ENCODE measurements around the gene SPRY4. TPM values are rescaled to one million over a fixed set of nuclear protein-coding genes. Genes with fewer than 3 reads are reported as not detected.

The SPRY4 gene
- total and polyA plus RNA-seq, 12 donors = 5.0 to 13.7 (median 9.5) TPM

DNA sequence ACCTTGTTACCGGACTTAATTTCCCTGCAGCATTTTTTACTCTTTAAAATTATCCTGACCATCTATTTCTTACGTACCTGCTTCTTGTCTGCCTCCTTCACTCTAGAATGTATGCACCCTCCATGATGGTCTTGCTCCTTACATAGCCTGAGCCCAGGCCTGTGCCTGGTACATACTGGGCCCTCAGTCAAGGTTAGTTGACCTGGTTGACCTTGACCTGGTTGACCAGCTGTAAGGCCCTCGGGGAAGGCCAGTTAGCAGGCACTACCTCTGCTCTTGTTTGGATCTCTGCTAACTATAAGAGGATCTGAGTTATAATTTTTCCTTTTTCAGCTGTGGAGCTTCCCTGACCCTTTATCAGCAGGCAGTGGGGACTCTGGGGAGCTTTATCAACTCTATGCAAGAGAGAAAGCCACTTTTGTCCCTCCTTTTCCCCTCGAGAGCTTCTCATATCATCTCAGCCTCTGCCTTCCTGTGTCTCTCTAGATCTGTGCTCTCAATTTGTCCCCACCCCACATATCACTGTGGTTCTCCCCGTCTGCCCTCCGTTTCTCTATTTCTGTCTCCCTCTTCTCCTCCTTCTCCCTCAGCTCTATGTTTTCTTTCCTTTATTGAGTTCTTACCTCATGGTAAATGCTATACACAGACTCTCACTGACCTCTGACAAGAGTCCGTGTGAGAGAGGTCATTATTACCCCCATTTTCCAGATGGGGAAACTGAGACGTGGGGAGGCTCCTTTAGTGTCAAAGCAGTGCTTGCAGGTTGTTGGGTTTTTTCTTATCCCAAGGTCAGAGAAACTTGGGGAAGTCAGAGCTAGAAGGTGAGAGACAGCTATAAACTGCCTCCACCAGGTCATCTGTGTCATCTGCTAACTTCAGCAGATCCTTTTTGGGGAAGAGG lies 28.6 kb downstream of the SPRY4 start:
- no peak for DNase-seq
- no peaks in the 10 kb centered on the region for H3K9me3 ChIP-seq
- H3K36me3 ChIP-seq = no peaks in the 10 kb centered on the region
- peaks cover 5 to 56% (median 33%) of the 10 kb centered on the region in 9 donors for H3K4me1 ChIP-seq
- TF ChIP-seq, protein P1, sequence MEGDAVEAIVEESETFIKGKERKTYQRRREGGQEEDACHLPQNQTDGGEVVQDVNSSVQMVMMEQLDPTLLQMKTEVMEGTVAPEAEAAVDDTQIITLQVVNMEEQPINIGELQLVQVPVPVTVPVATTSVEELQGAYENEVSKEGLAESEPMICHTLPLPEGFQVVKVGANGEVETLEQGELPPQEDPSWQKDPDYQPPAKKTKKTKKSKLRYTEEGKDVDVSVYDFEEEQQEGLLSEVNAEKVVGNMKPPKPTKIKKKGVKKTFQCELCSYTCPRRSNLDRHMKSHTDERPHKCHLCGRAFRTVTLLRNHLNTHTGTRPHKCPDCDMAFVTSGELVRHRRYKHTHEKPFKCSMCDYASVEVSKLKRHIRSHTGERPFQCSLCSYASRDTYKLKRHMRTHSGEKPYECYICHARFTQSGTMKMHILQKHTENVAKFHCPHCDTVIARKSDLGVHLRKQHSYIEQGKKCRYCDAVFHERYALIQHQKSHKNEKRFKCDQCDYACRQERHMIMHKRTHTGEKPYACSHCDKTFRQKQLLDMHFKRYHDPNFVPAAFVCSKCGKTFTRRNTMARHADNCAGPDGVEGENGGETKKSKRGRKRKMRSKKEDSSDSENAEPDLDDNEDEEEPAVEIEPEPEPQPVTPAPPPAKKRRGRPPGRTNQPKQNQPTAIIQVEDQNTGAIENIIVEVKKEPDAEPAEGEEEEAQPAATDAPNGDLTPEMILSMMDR (IDR thresholded peaks at IDR 0.05) = no peak
- ATAC-seq = no peak
- H3K27ac ChIP-seq = peak overlapping the region; percentile 8 to 76 (median 56)
- no peaks in the 10 kb centered on the region for H3K27me3 ChIP-seq
- intact Hi-C loops (cut with DNase I) = loop anchor here in 1 of 10 donors (10.0 kb wide), 1 partner anchor 399 kb away; no protein-coding TSS in a partner anchor
- 65 to 70% methylated on average over 8 of the region's 8 CpGs for WGBS, 2 donors
- H3K4me3 ChIP-seq = peak overlapping the region in 1 of 10 donors; percentile 13

DNA sequence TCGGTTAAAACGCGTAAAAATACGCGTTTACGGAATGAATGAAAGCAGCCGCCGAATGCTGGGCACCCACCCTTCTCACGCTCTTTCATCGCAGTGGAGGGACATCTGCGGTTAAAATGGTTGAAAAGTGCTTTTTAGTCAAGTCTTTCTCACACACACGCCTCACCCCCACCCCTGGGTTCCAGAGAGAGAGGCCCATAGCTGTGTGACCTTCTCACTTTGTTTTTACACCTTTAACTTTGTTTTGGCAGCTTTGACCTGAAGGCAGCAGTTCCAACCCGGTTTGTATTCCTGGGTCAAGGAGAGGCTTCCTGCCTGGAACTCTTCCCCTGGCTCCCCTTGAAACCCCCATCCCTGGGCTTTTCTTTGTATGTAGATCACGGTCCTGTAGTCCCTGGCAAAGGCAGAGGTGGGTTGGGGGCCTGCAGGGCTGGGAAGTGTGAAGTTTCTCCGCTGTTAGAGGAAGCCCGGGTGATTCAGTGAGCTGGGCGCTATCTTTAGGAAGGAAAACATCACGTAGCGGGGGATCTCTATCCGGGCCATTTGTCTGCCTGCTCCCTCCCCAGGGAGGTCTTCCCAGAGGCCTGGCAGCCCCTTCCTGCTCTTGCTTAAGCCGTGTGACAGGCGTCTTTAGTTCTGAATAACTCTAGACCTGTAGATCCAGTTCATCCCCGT lies 29.6 kb downstream of the SPRY4 start:
- intact Hi-C loops (cut with DNase I) = loop anchor here in 1 of 10 donors (10.0 kb wide), 1 partner anchor 400 kb away; no protein-coding TSS in a partner anchor
- DNase-seq (peak; percentile 44 to 67), ATAC-seq (peak; percentile 55 to 75 (median 66))
- Histone ChIP-seq H3K27me3 (no peaks in the 10 kb centered on the region), H3K36me3 (no peaks in the 10 kb centered on the region), H3K4me1 (peaks cover 10 to 66% (median 40%) of the 10 kb centered on the region in 9 donors), H3K4me3 (peak overlapping the region in 1 of 10 donors; percentile 13), H3K27ac (peak overlapping the region in 7 of 10 donors; percentile 8 to 76 (median 65)), H3K9me3 (no peaks in the 10 kb centered on the region)
- WGBS, 2 donors = 57 to 59% methylated on average over 23 of the region's 23 CpGs
- TF ChIP-seq, protein P1 (IDR thresholded peaks at IDR 0.05) = no peak

DNA sequence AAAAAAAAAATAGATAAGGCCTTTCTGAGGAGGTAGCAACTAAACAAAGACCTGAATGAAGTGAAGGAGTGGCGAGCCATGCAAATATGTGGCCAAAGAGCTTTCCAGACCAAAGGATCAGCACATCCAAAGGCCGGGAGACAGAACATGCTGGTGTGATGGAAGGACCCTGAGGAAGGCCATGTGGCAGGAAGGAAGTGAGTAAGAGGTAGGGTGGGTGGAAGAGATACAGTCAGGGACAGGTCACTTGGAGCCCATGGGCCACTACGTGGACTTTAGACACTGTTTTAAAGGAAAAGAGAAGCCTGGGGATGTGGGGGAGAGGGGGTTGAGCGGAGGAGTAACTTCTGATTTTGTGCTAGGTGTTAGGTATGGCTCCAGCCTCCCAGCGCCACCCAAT lies 31.3 kb downstream of the SPRY4 start:
- 72 to 73% methylated on average over 5 of the region's 5 CpGs for WGBS, 2 donors
- TF ChIP-seq, protein P1 (IDR thresholded peaks at IDR 0.05) = no peak
- ATAC-seq (no peak), DNase-seq (no peak)
- Histone ChIP-seq H3K4me3 (no peak overlapping the region), H3K27me3 (no peaks in the 10 kb centered on the region), H3K36me3 (no peaks in the 10 kb centered on the region), H3K4me1 (peaks cover 10 to 73% (median 41%) of the 10 kb centered on the region in 9 donors), H3K27ac (peak overlapping the region in 2 of 10 donors; percentile 7 to 28), H3K9me3 (no peaks in the 10 kb centered on the region)
- intact Hi-C loops (cut with DNase I) = loop anchor here in 1 of 10 donors (10.0 kb wide), 1 partner anchor 401 kb away; no protein-coding TSS in a partner anchor

DNA sequence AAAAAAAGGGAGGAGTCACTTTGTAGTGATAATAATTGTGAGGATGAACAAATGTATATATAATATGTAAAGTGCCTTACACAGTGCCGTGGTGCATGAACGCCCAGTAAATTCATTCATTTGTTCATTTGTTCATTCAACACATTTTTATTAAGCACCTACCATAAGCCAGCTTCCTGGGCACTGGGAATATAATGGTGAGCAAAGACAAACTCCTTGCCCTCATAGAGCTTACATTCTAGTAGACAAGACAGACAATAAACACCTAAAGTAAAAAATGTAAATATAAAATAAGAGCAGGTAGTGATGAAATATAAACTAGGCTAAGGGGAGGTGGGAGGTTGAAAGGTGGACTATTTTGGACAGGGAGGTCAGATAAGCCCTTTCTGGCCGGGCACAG lies 32.0 kb downstream of the SPRY4 start:
- H3K27me3 ChIP-seq = no peaks in the 10 kb centered on the region
- ATAC-seq (no peak), DNase-seq (no peak)
- intact Hi-C loops (cut with DNase I) = loop anchor here in 1 of 10 donors (10.0 kb wide), 1 partner anchor 402 kb away; no protein-coding TSS in a partner anchor
- H3K27ac ChIP-seq = peak overlapping the region in 1 of 10 donors; percentile 28
- no peaks in the 10 kb centered on the region for H3K9me3 ChIP-seq
- no peak overlapping the region for H3K4me3 ChIP-seq
- 97 to 98% methylated on average over 3 of the region's 3 CpGs for WGBS, 2 donors
- no peaks in the 10 kb centered on the region for H3K36me3 ChIP-seq
- H3K4me1 ChIP-seq = peaks cover 10 to 76% (median 48%) of the 10 kb centered on the region in 9 donors
- TF ChIP-seq, protein P1 (IDR thresholded peaks at IDR 0.05) = no peak

Data from heart right ventricle (tissue), 16 donors.